ENCODE measurements around the gene NECAB2. TPM values are rescaled to one million over a fixed set of nuclear protein-coding genes. Genes with fewer than 3 reads are reported as not detected.

The NECAB2 gene
- total RNA-seq, 1 experiment from 2014 or later = 0.81 TPM

DNA sequence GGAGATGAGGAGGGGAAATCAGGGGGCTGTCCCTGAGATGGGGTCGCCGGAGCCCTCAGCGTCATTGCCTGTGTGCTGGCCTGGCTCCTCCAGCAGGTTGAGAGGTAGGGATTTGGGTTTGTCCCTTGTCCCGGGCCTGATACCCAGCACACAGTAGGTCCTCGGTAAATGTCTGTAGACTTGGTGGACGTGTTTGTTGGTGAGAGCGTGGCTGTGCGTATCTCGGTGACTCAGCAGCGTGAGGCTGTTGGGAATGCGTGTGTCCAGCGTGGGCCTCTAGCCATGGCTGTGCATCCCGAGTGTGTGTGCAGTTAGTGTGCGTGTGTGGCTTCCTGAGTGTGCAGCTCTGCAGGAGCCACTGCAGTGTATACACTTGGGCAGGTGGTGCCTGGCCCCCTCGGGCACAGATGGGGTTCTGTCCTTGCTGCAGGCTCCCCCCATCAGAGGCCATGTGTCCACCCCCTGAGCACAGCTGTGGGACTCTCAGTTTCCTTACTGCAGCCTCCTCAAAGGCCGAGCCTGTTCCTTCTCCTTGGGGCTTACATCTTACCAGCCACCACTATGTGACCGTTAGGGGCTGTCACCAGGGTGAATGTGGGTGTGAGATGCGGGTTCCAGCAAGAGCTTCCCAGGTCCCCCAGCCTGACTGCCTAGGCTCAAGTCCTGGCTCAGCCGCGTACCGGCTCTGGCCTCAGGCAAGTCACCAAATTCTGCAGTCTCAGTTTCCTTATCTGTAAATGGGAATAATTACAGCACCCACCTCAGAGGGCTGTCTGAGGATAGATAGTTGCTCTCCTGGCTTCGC, 5.7 kb downstream of the NECAB2 start:
- no peak for DNase-seq (ENCODE audit: low read depth)
- in situ Hi-C loops (cut with HindIII; ENCODE audit: low pct_unique_long_range_greater_than_20kb, low sequenced_read_pairs) = no loop called here

DNA sequence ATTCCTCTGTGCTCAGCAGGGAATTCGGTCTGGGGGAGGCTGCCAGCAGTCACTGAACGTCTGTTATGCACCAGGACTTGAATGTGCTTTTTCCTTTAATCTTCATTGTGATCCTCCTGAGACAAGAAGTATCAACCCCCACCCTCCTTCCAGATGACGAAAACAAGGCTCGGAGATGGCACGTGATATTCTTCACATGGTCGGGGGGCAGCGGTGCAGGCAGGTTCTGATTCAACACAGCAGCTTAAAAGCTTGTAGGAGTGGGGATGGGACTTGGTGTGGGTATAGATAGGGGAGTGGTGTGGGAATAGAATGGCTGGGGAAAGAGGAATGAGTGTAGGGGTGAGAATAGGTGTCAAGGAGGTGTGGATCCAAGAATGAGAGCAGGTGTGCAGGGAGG, 6.4 kb downstream of the NECAB2 start:
- DNase-seq (ENCODE audit: low read depth) = no peak
- in situ Hi-C loops (cut with HindIII; ENCODE audit: low pct_unique_long_range_greater_than_20kb, low sequenced_read_pairs) = no loop called here

DNA sequence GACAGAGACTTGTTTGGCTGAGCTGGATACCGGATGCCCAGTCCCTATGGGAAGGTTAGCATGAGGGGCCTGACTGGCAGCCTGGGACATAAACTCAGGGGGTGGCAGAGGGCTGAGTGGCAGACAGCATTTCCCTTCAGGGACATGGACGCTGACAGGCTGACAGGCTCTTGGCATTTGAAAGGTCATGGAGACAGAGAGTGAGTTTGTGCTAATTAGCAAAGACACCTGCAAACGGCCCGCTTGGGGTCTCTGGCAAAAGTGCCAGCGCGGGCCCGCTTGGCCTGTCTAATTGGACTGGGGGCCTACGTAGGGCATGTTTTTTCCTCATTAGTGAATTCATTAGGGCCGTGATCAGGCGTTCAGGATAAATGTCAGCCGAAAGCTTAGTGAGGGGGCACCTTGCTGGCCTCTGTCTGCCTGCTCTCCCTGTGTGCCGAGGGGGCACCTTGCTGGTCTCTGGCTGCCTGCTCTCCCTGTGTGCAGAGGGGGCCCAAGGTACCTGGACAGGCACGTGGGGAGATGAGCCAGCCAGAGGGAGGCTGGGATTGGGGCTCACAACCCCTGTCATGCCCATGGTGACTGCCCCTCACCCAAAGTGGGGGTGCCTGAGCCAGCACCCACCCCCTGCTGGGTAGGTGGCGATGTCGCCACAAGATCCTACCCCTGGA, 7.7 kb downstream of the NECAB2 start:
- in situ Hi-C loops (cut with HindIII; ENCODE audit: low pct_unique_long_range_greater_than_20kb, low sequenced_read_pairs) = no loop called here
- DNase-seq (ENCODE audit: low read depth) = no peak

DNA sequence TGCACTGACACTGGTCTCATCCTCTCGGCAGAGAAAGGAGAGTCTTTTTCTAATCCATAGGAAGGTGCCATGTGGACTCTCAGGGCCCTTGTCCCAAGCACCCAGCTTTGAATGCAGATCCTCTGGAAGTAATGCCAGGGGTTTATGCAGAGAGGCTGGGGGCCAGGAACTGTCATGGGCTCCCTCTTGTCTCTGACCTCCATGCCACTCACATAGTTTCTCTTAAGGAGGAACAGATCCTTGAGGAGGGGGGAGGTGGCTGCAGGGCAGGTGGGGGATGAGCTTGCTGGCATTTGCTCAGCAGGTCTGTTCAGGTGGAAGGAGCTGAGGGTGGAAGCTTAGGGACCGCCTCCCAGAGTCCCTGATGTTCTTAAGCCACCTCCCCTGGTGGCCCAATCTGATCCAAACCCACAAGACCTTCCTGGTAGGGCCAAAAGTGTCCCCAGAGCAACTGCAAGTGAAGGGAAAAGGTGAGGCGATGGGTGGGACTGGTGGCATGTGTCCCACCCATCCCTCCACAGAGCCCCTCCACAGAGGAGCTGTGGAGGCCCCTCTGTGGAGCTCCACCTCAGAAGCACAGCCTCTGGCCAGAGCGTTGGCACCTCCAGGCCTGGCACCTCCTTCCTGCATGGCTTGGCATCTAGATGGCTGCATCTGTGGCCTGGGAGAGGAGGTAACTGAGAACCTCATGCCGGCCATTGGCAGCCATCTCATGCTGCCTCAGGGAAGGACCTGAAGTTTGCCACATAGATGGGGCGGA, 9.2 kb downstream of the NECAB2 start:
- in situ Hi-C loops (cut with HindIII; ENCODE audit: low pct_unique_long_range_greater_than_20kb, low sequenced_read_pairs) = no loop called here
- no peak for DNase-seq (ENCODE audit: low read depth)

DNA sequence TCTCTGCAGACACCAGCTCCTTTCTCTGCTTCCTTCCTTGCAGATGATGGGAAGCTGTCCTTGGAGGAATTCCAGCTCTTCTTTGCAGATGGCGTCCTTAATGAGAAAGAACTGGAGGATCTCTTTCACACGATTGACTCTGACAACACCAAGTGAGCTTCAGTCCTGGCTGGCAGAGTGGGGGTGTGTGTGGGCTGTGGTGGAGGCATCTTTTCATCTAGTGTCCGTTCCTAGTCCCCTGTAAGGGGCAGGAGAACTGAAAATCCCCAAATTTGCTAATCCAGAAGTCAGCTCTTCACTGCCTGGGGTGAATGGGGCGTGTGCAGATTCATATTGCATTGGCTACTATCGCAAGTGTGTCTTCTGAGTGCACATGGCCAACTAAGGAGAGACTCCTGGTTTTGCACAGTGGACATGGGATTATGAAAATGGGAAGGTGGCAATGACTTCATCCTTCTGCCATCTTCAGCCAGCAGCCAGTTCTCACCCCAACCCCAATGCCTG, 10.4 kb downstream of the NECAB2 start:
- no peak for DNase-seq (ENCODE audit: low read depth)
- in situ Hi-C loops (cut with HindIII; ENCODE audit: low pct_unique_long_range_greater_than_20kb, low sequenced_read_pairs) = no loop called here

DNA sequence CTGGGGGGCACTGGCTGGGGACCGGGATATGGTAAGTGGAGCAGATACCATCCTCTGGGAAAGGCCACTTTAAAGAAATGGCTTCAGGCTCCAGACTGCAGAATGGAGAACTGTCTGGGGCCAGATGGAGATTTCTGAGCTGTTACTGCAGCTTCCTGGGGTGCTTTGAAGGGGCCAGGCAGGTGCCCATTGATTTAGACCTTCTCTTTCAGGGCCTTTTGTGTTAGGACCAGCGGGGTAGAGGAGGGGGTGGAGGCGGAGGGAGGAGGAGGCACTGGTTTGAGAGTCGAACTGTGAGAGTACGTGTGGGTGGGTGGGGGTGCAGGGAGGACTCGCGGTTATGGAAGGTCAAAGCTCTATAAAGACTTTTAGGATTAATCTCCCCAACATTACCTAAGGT, 11.4 kb downstream of the NECAB2 start:
- DNase-seq (ENCODE audit: low read depth) = no peak
- in situ Hi-C loops (cut with HindIII; ENCODE audit: low pct_unique_long_range_greater_than_20kb, low sequenced_read_pairs) = no loop called here

DNA sequence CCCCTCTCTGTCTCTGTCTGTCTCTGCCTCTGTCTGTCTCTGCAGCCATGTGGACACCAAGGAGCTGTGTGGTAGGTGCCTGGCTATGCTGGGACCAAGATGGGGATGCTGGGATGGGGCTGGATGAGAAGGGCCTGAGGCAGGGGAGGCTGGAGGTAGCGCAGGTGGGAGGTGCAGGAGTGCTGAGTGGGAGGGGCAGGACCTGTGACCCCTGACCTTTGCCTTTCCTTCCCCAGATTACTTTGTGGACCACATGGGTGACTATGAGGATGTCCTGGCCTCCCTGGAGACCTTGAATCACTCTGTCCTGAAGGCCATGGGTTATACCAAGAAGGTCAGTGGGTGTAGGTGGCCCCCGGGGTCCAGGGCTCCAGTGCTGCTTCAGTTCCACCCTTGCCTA, 12.8 kb downstream of the NECAB2 start:
- no peak for DNase-seq (ENCODE audit: low read depth)
- in situ Hi-C loops (cut with HindIII; ENCODE audit: low pct_unique_long_range_greater_than_20kb, low sequenced_read_pairs) = no loop called here

DNA sequence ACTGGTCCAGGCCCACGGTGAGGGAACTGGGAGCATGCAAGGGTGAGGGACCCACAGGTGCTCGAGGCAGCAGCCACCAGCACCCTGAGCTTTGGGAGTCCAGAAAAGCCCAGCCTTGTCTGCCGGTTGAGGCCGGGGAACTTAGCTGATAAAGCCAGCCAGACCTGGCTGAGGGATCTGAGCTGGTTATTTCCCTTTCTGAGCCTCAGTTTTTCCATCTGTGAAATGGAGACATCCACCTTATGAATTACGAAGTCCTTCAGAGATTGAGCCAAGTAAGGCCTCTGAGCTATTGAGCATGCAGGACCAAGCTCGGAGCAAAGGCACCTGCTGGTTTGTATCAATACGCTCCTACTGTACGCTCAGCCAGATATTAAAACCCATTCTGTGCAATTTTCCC, 13.8 kb downstream of the NECAB2 start:
- in situ Hi-C loops (cut with HindIII; ENCODE audit: low pct_unique_long_range_greater_than_20kb, low sequenced_read_pairs) = no loop called here
- DNase-seq (ENCODE audit: low read depth) = no peak

DNA sequence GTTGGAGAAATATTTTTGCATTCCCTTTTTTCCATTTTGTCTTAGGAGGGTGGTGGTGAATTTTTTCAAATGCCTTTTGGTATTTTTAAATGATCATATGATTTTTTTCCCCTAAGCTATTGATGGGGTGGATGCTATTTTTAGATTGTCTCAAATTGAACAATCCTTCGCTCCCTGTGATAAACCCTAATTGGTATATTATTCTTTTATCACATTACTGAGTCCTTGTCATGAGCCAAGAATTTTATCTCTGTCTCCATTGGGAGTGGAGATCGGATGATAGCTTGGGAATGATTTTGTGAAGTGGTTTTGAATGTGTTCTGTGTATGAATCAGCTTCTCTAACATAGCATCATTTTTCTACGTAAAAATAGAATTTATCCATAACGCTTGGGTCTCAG, 15.4 kb downstream of the NECAB2 start:
- in situ Hi-C loops (cut with HindIII; ENCODE audit: low pct_unique_long_range_greater_than_20kb, low sequenced_read_pairs) = no loop called here
- no peak for DNase-seq (ENCODE audit: low read depth)

DNA sequence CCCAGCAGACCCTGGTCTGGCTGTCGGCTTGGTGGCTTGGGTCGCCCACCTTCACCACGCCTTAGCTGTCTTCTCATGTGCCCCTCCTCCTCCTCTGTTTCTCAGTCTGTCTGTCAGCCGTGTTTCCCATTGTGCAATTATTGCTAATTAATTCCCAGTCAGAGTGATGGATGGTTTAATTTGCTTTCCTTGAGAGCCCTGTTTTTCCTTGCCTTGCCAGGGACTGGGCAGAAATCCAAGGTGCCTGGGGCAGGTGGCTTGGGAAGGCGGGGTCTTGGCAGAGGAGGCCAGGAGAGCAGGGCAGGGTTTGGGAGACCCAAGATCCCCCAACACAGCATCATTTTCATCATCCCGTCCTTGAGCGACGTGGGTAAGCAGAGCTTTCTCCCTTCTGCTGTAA, 21.3 kb downstream of the NECAB2 start:
- in situ Hi-C loops (cut with HindIII; ENCODE audit: low pct_unique_long_range_greater_than_20kb, low sequenced_read_pairs) = no loop called here
- no peak for DNase-seq (ENCODE audit: low read depth)

DNA sequence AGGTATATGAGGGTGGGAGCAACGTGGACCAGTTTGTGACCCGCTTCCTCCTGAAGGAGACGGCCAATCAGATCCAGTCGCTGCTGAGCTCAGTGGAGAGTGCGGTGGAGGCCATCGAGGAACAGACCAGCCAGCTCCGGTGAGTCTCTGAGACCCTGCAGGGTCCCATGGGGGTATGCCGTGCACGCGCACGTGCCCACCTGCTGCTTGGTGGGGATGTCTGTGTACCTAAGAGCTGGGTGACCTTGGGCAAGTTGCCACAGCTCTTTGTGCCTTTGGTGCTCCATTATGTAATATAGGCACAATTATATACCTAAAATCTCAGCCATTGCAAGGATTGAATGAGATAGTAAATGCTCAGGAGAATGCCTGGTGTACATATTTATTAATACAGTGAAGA, 22.4 kb downstream of the NECAB2 start:
- in situ Hi-C loops (cut with HindIII; ENCODE audit: low pct_unique_long_range_greater_than_20kb, low sequenced_read_pairs) = no loop called here
- no peak for DNase-seq (ENCODE audit: low read depth)

DNA sequence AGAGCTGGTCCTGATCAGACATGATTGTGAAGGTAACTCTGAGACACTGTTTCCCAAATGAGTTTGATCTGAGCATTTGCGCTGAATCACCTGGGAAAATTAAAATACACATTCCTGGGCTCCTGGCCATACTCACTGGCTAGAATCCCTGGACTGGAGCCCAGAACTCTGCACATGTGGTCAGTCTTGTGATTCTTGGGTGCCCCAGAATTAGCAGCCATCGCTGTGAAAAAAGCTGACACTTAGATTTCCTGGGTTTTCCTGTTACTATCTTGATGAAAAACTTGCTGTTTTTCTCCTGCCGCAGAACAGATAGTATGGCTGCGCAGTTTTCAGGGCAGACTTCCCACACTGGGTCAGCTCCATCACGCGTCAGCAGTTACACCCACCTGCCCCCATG, 24.6 kb downstream of the NECAB2 start:
- no peak for DNase-seq (ENCODE audit: low read depth)
- in situ Hi-C loops (cut with HindIII; ENCODE audit: low pct_unique_long_range_greater_than_20kb, low sequenced_read_pairs) = no loop called here

DNA sequence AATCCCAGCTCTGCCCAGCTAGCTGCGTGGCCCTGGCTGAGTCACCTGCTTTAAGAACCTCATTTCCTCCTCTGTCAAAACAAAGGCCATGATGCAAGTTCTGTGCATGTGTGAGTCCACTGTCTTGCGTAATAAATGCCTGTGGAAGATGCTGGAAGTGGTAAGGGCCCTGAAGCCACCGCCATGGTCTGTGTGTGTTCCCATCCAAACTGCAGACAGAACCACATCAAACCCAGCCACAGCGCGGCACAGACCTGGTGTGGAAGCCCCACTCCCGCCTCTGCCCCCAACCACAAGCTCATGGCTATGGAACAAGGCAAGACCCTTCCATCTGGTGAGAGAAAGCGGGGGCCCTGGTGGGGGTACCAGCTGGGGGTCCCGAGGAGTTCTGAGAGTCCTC, 26.0 kb downstream of the NECAB2 start:
- in situ Hi-C loops (cut with HindIII; ENCODE audit: low pct_unique_long_range_greater_than_20kb, low sequenced_read_pairs) = no loop called here
- no peak for DNase-seq (ENCODE audit: low read depth)

DNA sequence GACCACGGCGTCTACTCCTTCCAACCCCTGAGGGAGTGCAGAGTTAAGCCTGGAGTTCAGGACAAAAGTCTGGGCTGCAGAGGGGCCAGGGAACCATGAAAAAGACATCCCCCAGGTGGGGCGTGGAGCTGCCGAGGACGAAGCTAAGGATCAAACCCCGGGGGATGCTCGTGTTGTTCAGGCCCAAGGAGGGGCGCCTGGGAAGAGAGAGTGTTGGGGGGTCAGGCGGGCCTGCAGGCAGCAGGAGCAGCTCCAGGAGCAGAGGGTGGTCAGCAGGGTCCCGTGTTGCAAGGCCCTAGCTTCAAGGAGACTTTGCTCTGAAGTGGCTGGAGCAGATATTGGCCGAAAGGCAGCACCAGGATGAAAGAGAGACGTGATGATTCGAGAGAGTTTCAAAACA, 26.7 kb downstream of the NECAB2 start:
- in situ Hi-C loops (cut with HindIII; ENCODE audit: low pct_unique_long_range_greater_than_20kb, low sequenced_read_pairs) = no loop called here
- no peak for DNase-seq (ENCODE audit: low read depth)

DNA sequence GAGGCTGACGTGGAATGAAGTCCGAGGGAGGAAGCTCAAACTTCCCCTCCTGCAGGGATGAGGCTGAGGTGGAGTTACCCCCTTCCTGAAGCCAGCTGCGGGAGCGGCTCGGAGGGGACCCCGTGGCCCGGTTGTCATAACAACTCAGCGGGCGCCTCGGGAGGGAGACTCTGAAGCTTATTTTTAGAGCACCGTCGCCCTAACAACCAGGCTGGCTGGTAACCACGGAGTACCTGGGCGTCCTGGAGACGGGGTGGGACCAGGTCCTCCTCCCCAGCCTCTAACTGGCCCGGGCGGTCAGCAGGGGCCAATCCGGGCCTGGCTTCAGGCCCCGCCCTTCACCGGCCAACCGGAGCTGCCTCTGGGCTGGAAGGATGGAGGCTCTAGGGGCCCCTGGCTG, 27.7 kb downstream of the NECAB2 start:
- DNase-seq (ENCODE audit: low read depth) = no peak

DNA sequence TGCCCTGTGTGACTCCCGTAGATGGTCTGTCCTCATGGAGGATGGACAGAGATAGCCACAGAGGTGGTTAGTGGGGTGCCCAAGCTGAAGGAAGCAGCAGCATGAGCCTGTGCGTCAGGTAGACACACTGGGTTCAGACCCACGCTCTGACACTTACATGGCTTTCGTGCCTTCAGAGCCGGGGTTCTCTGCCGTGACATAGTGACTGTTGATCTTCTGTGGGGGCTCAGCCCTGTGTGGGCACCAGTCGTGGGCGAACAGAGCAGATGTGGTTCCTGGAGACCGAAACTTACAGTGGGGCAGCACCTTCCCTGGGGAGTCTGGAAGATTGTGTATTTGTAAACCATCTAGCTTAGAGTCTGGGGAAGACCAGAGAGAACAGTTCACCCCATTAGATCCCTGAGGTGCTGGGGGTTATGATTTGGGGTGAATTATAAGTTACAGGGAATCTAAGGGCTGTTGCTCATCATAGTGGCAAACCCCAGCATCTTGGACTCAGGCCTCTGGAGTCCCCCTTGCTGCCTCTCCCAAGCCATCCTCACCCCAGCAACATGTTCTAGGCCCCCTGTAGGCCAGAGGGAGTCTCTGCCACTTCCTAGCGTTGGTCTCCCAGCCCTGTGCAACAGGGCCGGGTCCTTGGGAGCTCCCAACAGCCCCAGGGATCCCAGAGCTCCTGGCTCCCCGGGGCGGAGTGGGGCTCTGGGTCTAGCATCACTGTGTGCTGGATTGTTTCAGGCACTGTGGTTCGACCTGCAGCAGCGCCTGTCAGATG, 28.6 kb downstream of the NECAB2 start:
- DNase-seq (ENCODE audit: low read depth) = no peak
- in situ Hi-C loops (cut with HindIII; ENCODE audit: low pct_unique_long_range_greater_than_20kb, low sequenced_read_pairs) = no loop called here

More for the DNA sequence above, 27.7 kb downstream of the NECAB2 start:
- in situ Hi-C loops (cut with HindIII; ENCODE audit: low pct_unique_long_range_greater_than_20kb, low sequenced_read_pairs) = no loop called here

DNA sequence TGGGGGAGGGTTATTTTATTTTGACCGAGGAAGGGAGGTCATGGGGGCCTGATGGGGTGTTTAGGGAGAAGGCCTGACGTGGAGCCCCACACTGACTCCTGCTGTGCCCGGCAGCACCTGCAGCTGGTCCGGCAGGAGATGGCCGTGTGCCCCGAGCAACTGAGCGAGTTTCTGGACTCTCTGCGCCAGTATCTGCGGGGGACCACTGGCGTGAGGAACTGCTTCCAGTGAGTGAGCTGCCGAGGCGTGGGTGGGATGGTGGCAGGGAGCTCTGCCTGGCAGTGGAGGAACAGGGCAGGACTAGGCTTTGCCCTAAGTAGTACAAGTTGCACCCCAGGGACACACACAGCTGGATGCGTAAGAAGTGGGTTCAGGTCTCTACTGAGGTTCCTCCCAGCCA, 30.0 kb downstream of the NECAB2 start:
- DNase-seq (ENCODE audit: low read depth) = no peak
- in situ Hi-C loops (cut with HindIII; ENCODE audit: low pct_unique_long_range_greater_than_20kb, low sequenced_read_pairs) = no loop called here

DNA sequence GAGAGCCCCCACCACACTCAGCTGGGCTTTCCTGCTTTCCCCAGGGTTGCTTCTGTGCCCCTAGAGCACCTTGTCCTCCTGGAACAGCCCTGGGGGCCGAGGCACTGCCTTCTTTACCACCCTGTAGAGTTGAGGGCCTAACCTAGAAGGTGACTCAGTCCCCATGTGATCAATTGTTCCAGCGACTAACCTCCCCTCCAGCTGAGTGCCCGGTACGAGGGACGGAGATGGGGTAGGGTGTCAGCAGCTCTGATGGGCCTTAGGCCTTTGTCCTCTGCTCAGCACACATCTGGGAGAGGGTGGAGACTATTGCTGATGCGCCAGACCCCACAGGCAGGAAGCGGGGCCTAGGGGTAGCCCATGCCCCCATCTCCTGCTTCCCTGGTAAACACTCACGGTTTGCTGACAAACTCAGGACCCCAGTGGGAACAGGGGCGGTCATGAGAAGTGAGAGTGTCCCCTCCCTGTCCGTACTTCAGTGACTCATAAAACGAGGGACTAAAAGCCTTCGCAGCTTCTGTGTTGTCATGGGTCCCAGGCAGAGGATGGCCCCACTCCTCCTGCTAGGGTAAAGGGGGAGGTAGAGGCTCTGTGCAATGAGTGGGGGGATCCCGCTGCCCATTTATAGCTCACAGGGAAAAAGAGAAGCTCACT, 33.1 kb downstream of the NECAB2 start:
- DNase-seq (ENCODE audit: low read depth) = no peak
- in situ Hi-C loops (cut with HindIII; ENCODE audit: low pct_unique_long_range_greater_than_20kb, low sequenced_read_pairs) = no loop called here

All from Caki2 (cell line).